Neuron (in vitro differentiated cells): ENCODE results near the gene MMEL1.

Source experiments
- H2AFZ ChIP-seq: one replicate; pipeline ENCODE4 v1.6.1; 2013; ENCODE audit warnings: low read depth, mild to moderate bottlenecking, inconsistent platforms, low read length, moderate library complexity
- H3K27me3 ChIP-seq: one replicate; pipeline ENCODE4 v1.6.1; 2013; ENCODE audit warnings: low read length; ENCODE audit not compliant: insufficient read depth
- H3K36me3 ChIP-seq: one replicate; pipeline ENCODE4 v1.6.1; 2013; ENCODE audit warnings: low read length; ENCODE audit not compliant: insufficient read depth
- H3K4me1 ChIP-seq: one replicate; pipeline ENCODE4 v1.6.1; 2013; ENCODE audit warnings: low read length; ENCODE audit not compliant: insufficient read depth
- H3K4me3 ChIP-seq: 2 replicates; pipeline ENCODE4 v1.5.1; 2013; ENCODE audit warnings: mild to moderate bottlenecking, low read length, moderate library complexity
- H3K9me3 ChIP-seq: one replicate; pipeline ENCODE4 v1.6.1; 2013; ENCODE audit warnings: low read length

Gene MMEL1

DNA sequence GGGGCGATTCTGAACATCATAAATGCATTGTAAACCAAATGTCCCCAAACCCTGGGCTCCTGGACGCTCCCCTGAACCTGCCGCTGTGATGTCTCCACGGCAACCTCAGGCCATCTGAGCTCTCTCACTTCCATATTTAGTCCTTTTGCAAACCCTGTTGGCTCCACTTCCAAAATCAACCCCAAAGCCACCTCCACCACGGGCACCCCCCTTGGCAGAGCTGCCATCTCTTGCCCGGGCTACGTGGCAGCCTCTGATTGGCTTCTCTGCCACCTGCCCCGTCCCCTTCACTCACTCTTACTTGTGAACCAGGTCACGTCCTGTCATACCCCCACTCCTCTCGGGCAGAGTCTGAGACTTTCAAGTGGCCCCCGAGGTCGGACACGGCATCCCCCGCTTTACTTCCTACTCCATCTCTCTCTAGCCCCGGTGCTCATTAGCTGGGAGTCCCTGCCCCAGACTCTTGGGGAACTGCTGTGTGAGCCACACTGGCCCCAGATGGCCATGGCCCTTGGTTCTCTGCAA, 30.4 kb downstream of the MMEL1 start:
- H3K36me3 ChIP-seq: no peaks in the 10 kb centered on the region
- H3K9me3 ChIP-seq: peaks cover 7% of the 10 kb centered on the region
- no peak overlapping the region for H3K4me3 ChIP-seq
- H3K27me3 ChIP-seq: peaks cover 32% of the 10 kb centered on the region
- no peaks in the 10 kb centered on the region for H3K4me1 ChIP-seq
- no peak overlapping the region for H2AFZ ChIP-seq

DNA sequence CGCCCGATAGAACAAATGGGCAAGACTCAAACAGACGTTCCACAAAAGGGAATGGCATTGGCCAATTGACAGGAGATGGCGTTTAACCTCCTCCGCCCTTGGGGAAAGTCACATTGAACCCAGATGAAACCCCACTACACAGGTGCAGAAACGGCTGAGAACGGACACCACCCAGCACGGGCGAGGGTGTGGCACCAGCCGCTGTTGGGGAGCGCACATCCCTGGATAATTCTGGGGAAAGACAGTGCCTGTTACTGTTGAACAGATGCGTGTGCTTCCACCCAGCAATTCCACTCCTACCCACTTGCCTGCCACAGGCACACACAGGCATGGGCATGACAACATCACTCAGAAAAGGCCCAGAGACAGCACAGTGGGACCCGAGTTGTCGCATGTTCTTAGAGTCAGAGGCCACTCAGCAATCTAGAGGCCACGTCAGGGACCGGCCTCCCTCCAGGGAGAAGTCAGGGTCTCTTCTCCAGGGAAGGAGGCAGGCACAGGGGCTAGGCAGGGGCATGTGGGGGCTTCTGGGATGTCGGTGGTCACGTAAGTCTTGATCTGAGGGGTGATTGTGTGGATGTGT, 31.0 kb downstream of the MMEL1 start:
- Histone ChIP-seq H3K4me1 (no peaks in the 10 kb centered on the region), H3K9me3 (peaks cover 7% of the 10 kb centered on the region), H3K36me3 (no peaks in the 10 kb centered on the region), H2AFZ (no peak overlapping the region), H3K27me3 (peaks cover 35% of the 10 kb centered on the region), H3K4me3 (no peak overlapping the region)

- peaks cover 7% of the 10 kb centered on the region for H3K9me3 ChIP-seq
- H3K36me3 ChIP-seq: no peaks in the 10 kb centered on the region
- H2AFZ ChIP-seq: no peak overlapping the region
- peaks cover 32% of the 10 kb centered on the region for H3K27me3 ChIP-seq
- no peaks in the 10 kb centered on the region for H3K4me1 ChIP-seq
- no peak overlapping the region for H3K4me3 ChIP-seq
Measured at GRCh38 chr1:2598329-2598931, 34.4 kb downstream of the MMEL1 start.

DNA sequence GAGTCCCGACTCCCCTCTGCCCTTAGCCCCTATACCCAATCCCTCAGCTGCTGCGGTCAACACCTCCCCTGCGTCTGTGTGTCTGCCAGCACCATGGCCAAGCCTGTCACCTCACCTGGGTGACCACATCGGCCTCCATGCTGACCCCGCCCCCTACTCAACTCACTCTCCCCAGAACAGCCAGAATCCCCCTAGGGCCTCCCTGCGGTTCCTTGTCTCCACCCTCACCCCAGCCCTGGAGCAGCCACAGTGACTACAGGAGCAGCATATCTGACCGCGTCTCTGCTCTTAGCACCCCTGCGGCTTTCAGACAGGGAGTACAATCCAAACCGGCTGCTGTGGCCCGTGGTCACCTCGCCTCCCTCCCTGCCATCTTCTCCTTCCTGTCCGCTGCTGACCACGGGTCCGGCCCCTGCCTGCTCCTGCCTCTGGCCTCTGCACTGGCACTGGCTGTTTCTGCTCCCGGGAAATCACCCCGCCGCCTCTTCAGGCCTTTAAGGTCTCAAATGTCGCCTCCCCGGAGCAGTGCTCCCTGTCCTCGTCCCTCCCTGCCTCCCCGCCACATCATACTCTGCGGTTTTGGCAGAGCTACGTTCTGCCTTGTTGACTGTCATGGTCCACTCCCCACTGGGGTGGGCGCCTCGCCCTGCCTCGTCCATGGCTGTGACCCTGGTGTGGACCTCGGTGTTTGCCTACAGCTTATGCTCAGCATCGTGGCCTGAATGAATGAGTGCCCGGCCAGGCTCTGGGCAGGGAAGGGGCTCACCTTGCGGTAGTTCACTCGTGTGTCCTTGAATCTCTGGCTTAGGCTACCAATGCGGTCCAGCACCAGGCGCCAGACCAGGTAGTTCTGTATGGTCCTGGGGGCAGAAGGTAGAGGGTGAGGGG, 35.1 kb downstream of the MMEL1 start:
- Histone ChIP-seq H3K4me1 (no peaks in the 10 kb centered on the region), H2AFZ (no peak overlapping the region), H3K27me3 (peaks cover 25% of the 10 kb centered on the region), H3K4me3 (no peak overlapping the region), H3K36me3 (no peaks in the 10 kb centered on the region), H3K9me3 (peaks cover 7% of the 10 kb centered on the region)

GRCh38 chr1:2596530-2597333, 36.1 kb downstream of the MMEL1 start:
- Histone ChIP-seq H3K4me3 (no peak overlapping the region), H3K9me3 (peaks cover 7% of the 10 kb centered on the region), H3K27me3 (peaks cover 20% of the 10 kb centered on the region), H2AFZ (no peak overlapping the region), H3K36me3 (no peaks in the 10 kb centered on the region), H3K4me1 (no peaks in the 10 kb centered on the region)

GRCh38 chr1:2595812-2596529, 36.8 kb downstream of the MMEL1 start:
- no peak overlapping the region for H2AFZ ChIP-seq
- no peak overlapping the region for H3K4me3 ChIP-seq
- H3K4me1 ChIP-seq: no peaks in the 10 kb centered on the region
- H3K36me3 ChIP-seq: no peaks in the 10 kb centered on the region
- H3K27me3 ChIP-seq: peaks cover 18% of the 10 kb centered on the region
- H3K9me3 ChIP-seq: peaks cover 7% of the 10 kb centered on the region

GRCh38 chr1:2595261-2595811, 37.5 kb downstream of the MMEL1 start:
- Histone ChIP-seq H3K36me3 (no peaks in the 10 kb centered on the region), H3K4me1 (no peaks in the 10 kb centered on the region), H3K9me3 (peaks cover 12% of the 10 kb centered on the region), H2AFZ (no peak overlapping the region), H3K4me3 (no peak overlapping the region), H3K27me3 (peaks cover 18% of the 10 kb centered on the region)

GRCh38 chr1:2594641-2595131, 38.1 kb downstream of the MMEL1 start:
- H3K4me3 ChIP-seq: no peak overlapping the region

GRCh38 chr1:2594001-2594640, 38.7 kb downstream of the MMEL1 start:
- peaks cover 4% of the 10 kb centered on the region for H3K36me3 ChIP-seq
- H3K4me3 ChIP-seq: no peak overlapping the region
- H3K27me3 ChIP-seq: peaks cover 18% of the 10 kb centered on the region
- H2AFZ ChIP-seq: no peak overlapping the region
- no peaks in the 10 kb centered on the region for H3K4me1 ChIP-seq
- H3K9me3 ChIP-seq: peaks cover 12% of the 10 kb centered on the region

More at GRCh38 chr1:2594641-2595131, 38.1 kb downstream of the MMEL1 start:
- peaks cover 18% of the 10 kb centered on the region for H3K27me3 ChIP-seq
- no peaks in the 10 kb centered on the region for H3K4me1 ChIP-seq
- no peaks in the 10 kb centered on the region for H3K36me3 ChIP-seq
- H2AFZ ChIP-seq: no peak overlapping the region
- H3K9me3 ChIP-seq: peaks cover 12% of the 10 kb centered on the region

- H2AFZ ChIP-seq: no peak overlapping the region
- H3K27me3 ChIP-seq: peaks cover 15% of the 10 kb centered on the region
- peaks cover 8% of the 10 kb centered on the region for H3K36me3 ChIP-seq
- no peak overlapping the region for H3K4me3 ChIP-seq
- H3K9me3 ChIP-seq: peaks cover 9% of the 10 kb centered on the region
- H3K4me1 ChIP-seq: no peaks in the 10 kb centered on the region
Measured at GRCh38 chr1:2593251-2593878, 39.5 kb downstream of the MMEL1 start.

DNA sequence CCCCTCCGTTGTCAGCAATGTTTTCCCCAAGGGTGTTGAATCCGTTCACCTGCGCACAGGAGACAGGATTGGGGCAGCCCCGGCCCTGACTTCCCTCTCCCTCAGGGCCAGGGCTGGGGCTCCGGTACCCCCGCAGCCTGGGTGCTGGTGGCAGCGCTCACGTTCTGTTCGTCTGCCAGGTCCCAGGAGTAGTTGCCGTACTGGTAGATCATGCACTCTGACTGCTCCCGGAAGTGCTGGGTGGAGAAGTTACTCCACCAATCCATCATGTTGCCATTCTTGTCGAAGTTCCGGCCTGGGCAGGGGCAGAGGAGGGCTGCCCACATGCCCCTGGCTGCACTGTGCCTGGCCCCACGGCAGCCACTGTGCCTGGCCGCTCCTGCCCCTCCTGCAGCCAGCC, 40.1 kb downstream of the MMEL1 start:
- no peak overlapping the region for H3K4me3 ChIP-seq
- H3K36me3 ChIP-seq: peaks cover 8% of the 10 kb centered on the region
- peaks cover 12% of the 10 kb centered on the region for H3K27me3 ChIP-seq
- peaks cover 3% of the 10 kb centered on the region for H3K4me1 ChIP-seq
- no peak overlapping the region for H2AFZ ChIP-seq
- H3K9me3 ChIP-seq: peaks cover 5% of the 10 kb centered on the region
